ENCODE results near the gene SMYD2. TPM values are rescaled to one million over a fixed set of nuclear protein-coding genes. Genes with fewer than 3 reads are reported as not detected.

The SMYD2 gene
- total RNA-seq, 1 experiment from 2014 or later: 27.2 TPM

DNA sequence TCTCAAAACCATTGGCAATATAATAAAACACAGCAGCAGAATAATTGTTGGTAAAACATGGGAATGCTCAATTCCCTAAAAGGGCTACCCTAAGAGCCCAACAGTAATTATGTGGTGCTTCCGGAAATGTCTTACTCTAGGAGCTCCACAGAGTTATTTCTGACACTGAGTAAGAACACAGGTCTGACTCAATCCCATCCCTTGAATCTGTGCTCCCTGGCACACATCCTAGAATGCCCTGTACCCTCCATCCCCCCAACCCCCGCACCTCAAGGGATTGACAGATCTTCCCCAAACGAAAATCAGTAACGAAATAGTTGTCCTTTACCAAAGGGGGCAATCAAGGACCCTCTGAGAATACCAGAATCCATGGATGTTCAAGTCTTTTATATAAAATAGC, 71.9 kb downstream of the SMYD2 start (continued):
- TF ChIP-seq CBX3 (IDR thresholded peaks at IDR 0.05; ENCODE audit: low read depth) (no peak), ELF1 (IDR thresholded peaks at IDR 0.05; ENCODE audit: borderline replicate concordance, low read depth) (no peak), RAD21 (IDR thresholded peaks at IDR 0.05; ENCODE audit: low read depth) (no peak), FOSL1 (IDR thresholded peaks at IDR 0.05; ENCODE audit: low read depth) (no peak), TCF7L2 (IDR thresholded peaks at IDR 0.05; ENCODE audit: borderline replicate concordance, extremely low read depth, insufficient read depth, insufficient read length) (no peak)

DNA sequence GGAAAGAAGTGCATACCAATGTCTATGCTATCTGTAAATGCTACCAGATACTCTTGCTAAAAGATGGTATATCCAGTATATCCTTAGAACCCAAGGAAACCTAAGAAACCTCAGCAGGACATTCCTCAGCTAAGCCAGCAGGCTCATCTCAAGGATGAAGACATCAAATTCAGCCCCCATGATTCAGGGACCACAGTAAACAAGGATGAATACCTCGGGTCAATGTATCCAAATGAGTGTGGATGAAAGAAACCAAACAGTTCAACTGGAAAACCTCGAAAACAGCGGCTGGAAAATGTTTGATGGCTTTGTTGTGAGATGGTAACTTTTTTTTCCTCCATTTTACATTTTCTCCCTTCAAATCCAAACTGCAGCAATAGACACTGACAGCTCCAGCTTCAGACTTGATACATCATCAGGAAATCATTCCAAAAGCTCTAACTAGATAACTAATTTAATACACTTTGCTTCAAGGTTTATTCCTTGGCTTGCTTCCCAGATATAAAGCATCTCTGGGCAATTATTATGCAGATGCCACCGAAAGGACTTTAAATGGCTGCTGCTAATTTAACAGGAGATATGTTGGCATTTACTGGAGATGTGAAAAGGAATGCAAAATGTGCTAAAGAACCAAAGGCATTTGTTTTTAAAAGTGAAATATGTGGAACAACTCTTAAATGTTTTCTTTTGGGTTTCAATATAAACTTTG, 73.6 kb downstream of the SMYD2 start:
- BruUV-seq (replicated peaks): no TSS peak
- ChIA-PET CTCF (interaction anchor here (0.7 kb wide), 1 partner anchor 9 kb away, joined by 3 read pairs; no protein-coding TSS in a partner anchor), POLR2A (no interaction called here), RAD21 (ENCODE audit: low non-redundant PET in 1 of 2, low total read pairs in 2 of 2, uncharacterized antibody in 2 of 2, unreplicated experiment in 2 of 2) (no interaction called here)
- Histone ChIP-seq H3K9me3 (ENCODE audit: control insufficient read depth in 1 of 2, insufficient read depth in 1 of 2, low read depth in 1 of 2, low read length in 2 of 2) (no peaks in the 10 kb centered on the region), H3K4me3 (replicated peaks in 1 of 2; ENCODE audit: low read depth in 1 of 2, low read length in 2 of 2) (no peak overlapping the region), H3K4me1 (ENCODE audit: control insufficient read depth in 1 of 2, insufficient read depth in 2 of 2, low read length in 2 of 2) (no peaks in the 10 kb centered on the region), H3K36me3 (ENCODE audit: control insufficient read depth in 1 of 2, insufficient read depth in 2 of 2, low read length in 2 of 2) (peaks cover 3 to 7% of the 10 kb centered on the region in 2 experiments; a peak in 1 of 4 replicates), H3K79me2 (ENCODE audit: insufficient read depth, low read length) (no peaks in the 10 kb centered on the region), H3K9me2 (ENCODE audit: insufficient read depth) (no peaks in the 10 kb centered on the region), H3K27me3 (ENCODE audit: insufficient read depth, low read length) (no peaks in the 10 kb centered on the region), H4K20me1 (ENCODE audit: insufficient read depth) (no peaks in the 10 kb centered on the region), H2AFZ (ENCODE audit: low read depth, low read length, poor library complexity, severe bottlenecking) (no peak overlapping the region), H3K4me2 (ENCODE audit: low read length) (no peak overlapping the region), H3K9ac (ENCODE audit: low read length) (no peak overlapping the region), H3K27ac (ENCODE audit: low read depth, low read length) (no peak overlapping the region)
- intact Hi-C loops (cut with micrococcal nuclease): no loop called here
- TF ChIP-seq SIN3A (IDR thresholded peaks at IDR 0.05; ENCODE audit: low read depth) (no peak), SP1 (IDR thresholded peaks at IDR 0.05; ENCODE audit: low read depth) (no peak)
- DNase-seq (ENCODE audit: low read depth, low spot score) (no peak), ATAC-seq (no peak)

DNA sequence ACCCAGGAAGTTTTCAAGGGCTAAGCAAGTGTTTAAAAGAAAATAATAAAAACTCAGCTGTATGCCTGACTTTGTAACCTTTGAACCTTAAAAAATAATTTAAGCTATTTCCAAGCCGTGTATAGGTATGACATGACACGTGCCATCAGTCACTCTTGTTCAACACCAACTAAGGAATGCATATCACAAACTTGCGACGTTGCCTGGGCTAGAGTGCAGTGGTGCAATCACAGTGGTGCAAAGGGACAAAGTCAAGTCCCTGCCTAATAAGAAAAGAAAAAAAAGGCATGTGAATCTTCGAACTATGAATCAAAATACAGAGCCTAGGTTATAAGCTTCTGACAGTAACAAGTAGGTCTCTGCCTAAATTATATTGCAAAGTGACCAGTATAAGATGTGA, 79.2 kb downstream of the SMYD2 start:
- Histone ChIP-seq H3K36me3 (ENCODE audit: control insufficient read depth in 1 of 2, insufficient read depth in 2 of 2, low read length in 2 of 2) (peaks cover 8 to 14% of the 10 kb centered on the region in 2 experiments; a peak in 3 of 4 replicates), H3K4me2 (ENCODE audit: low read length) (no peak overlapping the region), H3K4me1 (ENCODE audit: control insufficient read depth in 1 of 2, insufficient read depth in 2 of 2, low read length in 2 of 2) (no peaks in the 10 kb centered on the region), H3K9ac (ENCODE audit: low read length) (no peak overlapping the region), H3K27me3 (ENCODE audit: insufficient read depth, low read length) (no peaks in the 10 kb centered on the region), H3K4me3 (replicated peaks in 1 of 2; ENCODE audit: low read depth in 1 of 2, low read length in 2 of 2) (no peak overlapping the region), H4K20me1 (ENCODE audit: insufficient read depth) (no peaks in the 10 kb centered on the region), H3K79me2 (ENCODE audit: insufficient read depth, low read length) (no peaks in the 10 kb centered on the region), H2AFZ (ENCODE audit: low read depth, low read length, poor library complexity, severe bottlenecking) (no peak overlapping the region), H3K27ac (ENCODE audit: low read depth, low read length) (no peak overlapping the region), H3K9me3 (ENCODE audit: control insufficient read depth in 1 of 2, insufficient read depth in 1 of 2, low read depth in 1 of 2, low read length in 2 of 2) (no peaks in the 10 kb centered on the region), H3K9me2 (ENCODE audit: insufficient read depth) (no peaks in the 10 kb centered on the region)
- POLR2A ChIA-PET: no interaction called here
- CTCF ChIA-PET: no interaction called here
- DNase-seq (ENCODE audit: low read depth, low spot score) (no peak), ATAC-seq (no peak)
- BruUV-seq (replicated peaks): no TSS peak
- RAD21 ChIA-PET (ENCODE audit: low non-redundant PET in 1 of 2, low total read pairs in 2 of 2, uncharacterized antibody in 2 of 2, unreplicated experiment in 2 of 2): no interaction called here
- intact Hi-C loops (cut with micrococcal nuclease): no loop called here
- TF ChIP-seq EZH2 (IDR thresholded peaks at IDR 0.05): no peak
- no peak for TF ChIP-seq ELF1 (IDR thresholded peaks at IDR 0.05; ENCODE audit: borderline replicate concordance, low read depth)
- TF ChIP-seq EZH2phosphoT487 (IDR thresholded peaks at IDR 0.05; ENCODE audit: borderline replicate concordance): no peak
- TF ChIP-seq RAD21 (IDR thresholded peaks at IDR 0.05; ENCODE audit: low read depth): no peak
- TF ChIP-seq, protein P1, sequence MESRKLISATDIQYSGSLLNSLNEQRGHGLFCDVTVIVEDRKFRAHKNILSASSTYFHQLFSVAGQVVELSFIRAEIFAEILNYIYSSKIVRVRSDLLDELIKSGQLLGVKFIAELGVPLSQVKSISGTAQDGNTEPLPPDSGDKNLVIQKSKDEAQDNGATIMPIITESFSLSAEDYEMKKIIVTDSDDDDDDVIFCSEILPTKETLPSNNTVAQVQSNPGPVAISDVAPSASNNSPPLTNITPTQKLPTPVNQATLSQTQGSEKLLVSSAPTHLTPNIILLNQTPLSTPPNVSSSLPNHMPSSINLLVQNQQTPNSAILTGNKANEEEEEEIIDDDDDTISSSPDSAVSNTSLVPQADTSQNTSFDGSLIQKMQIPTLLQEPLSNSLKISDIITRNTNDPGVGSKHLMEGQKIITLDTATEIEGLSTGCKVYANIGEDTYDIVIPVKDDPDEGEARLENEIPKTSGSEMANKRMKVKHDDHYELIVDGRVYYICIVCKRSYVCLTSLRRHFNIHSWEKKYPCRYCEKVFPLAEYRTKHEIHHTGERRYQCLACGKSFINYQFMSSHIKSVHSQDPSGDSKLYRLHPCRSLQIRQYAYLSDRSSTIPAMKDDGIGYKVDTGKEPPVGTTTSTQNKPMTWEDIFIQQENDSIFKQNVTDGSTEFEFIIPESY (IDR thresholded peaks at IDR 0.05; ENCODE audit: extremely low read depth, insufficient replicate concordance, low read length): no peak
- TF ChIP-seq POLR2A (IDR thresholded peaks at IDR 0.05; ENCODE audit: borderline replicate concordance, extremely low read depth, insufficient read depth, insufficient read length): no peak
- TF ChIP-seq, protein P2, sequence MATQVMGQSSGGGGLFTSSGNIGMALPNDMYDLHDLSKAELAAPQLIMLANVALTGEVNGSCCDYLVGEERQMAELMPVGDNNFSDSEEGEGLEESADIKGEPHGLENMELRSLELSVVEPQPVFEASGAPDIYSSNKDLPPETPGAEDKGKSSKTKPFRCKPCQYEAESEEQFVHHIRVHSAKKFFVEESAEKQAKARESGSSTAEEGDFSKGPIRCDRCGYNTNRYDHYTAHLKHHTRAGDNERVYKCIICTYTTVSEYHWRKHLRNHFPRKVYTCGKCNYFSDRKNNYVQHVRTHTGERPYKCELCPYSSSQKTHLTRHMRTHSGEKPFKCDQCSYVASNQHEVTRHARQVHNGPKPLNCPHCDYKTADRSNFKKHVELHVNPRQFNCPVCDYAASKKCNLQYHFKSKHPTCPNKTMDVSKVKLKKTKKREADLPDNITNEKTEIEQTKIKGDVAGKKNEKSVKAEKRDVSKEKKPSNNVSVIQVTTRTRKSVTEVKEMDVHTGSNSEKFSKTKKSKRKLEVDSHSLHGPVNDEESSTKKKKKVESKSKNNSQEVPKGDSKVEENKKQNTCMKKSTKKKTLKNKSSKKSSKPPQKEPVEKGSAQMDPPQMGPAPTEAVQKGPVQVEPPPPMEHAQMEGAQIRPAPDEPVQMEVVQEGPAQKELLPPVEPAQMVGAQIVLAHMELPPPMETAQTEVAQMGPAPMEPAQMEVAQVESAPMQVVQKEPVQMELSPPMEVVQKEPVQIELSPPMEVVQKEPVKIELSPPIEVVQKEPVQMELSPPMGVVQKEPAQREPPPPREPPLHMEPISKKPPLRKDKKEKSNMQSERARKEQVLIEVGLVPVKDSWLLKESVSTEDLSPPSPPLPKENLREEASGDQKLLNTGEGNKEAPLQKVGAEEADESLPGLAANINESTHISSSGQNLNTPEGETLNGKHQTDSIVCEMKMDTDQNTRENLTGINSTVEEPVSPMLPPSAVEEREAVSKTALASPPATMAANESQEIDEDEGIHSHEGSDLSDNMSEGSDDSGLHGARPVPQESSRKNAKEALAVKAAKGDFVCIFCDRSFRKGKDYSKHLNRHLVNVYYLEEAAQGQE (IDR thresholded peaks at IDR 0.05; ENCODE audit: low read depth): no peak
- no peak for TF ChIP-seq CEBPB (IDR thresholded peaks at IDR 0.05; ENCODE audit: low read depth)
